ENCODE measurements around the gene KRTAP10-9.
"Not testable (repeated sequence)": the region's sequence is repeated elsewhere in the genome, so short reads cannot be mapped to it uniquely, and the experiment has no call there.

Gene KRTAP10-9

GRCh38 chr21:44625756-44626155, 1.1 kb upstream of the KRTAP10-9 start:
- ATAC-seq: no peak
- no peak for TF ChIP-seq BACH2 (CRISPR knock-in tag; IDR thresholded peaks at IDR 0.05; ENCODE audit: borderline replicate concordance)
- no peak for TF ChIP-seq GLIS3 (CRISPR knock-in tag; IDR thresholded peaks at IDR 0.05)
- no peak for TF ChIP-seq POU6F1 (CRISPR knock-in tag; IDR thresholded peaks at IDR 0.05; ENCODE audit: borderline replicate concordance, low read depth)
- TF ChIP-seq PATZ1 (CRISPR knock-in tag; IDR thresholded peaks at IDR 0.05; ENCODE audit: borderline replicate concordance): no peak
- no peak for TF ChIP-seq TSHZ2 (CRISPR knock-in tag; IDR thresholded peaks at IDR 0.05)
- TF ChIP-seq CREB5 (CRISPR knock-in tag; IDR thresholded peaks at IDR 0.05; ENCODE audit: low read depth): no peak
- TF ChIP-seq CSRNP3 (CRISPR knock-in tag; IDR thresholded peaks at IDR 0.05): no peak
- TF ChIP-seq ZFP3 (CRISPR knock-in tag; IDR thresholded peaks at IDR 0.05): no peak
- no peak for TF ChIP-seq ZNF8 (CRISPR knock-in tag; IDR thresholded peaks at IDR 0.05)
- TF ChIP-seq ARNTL (CRISPR knock-in tag; IDR thresholded peaks at IDR 0.05; ENCODE audit: borderline replicate concordance, low read depth): no peak

- TF ChIP-seq TOX (CRISPR knock-in tag; IDR thresholded peaks at IDR 0.05; ENCODE audit: borderline replicate concordance) (no peak), CREB5 (CRISPR knock-in tag; IDR thresholded peaks at IDR 0.05; ENCODE audit: low read depth) (no peak), CSDC2 (CRISPR knock-in tag; IDR thresholded peaks at IDR 0.05) (no peak), CSRNP3 (CRISPR knock-in tag; IDR thresholded peaks at IDR 0.05) (no peak), ZNF70 (CRISPR knock-in tag; IDR thresholded peaks at IDR 0.05) (no peak), TSHZ2 (CRISPR knock-in tag; IDR thresholded peaks at IDR 0.05) (no peak), ARNTL (CRISPR knock-in tag; IDR thresholded peaks at IDR 0.05; ENCODE audit: borderline replicate concordance, low read depth) (no peak), ZNF565 (CRISPR knock-in tag; conservative IDR thresholded peaks at IDR 0.05; ENCODE audit: low read depth) (no peak), ZC3H10 (CRISPR knock-in tag; IDR thresholded peaks at IDR 0.05) (no peak), ISL1 (CRISPR knock-in tag; IDR thresholded peaks at IDR 0.05) (no peak), GLIS3 (CRISPR knock-in tag; IDR thresholded peaks at IDR 0.05) (no peak), RARB (CRISPR knock-in tag; IDR thresholded peaks at IDR 0.05) (no peak), ZNF8 (CRISPR knock-in tag; IDR thresholded peaks at IDR 0.05) (no peak), ZFP30 (CRISPR knock-in tag; IDR thresholded peaks at IDR 0.05) (no peak), POU6F1 (CRISPR knock-in tag; IDR thresholded peaks at IDR 0.05; ENCODE audit: borderline replicate concordance, low read depth) (no peak), ESRRG (CRISPR knock-in tag; IDR thresholded peaks at IDR 0.05) (no peak)
- ATAC-seq: no peak
Measured at GRCh38 chr21:44626262-44626661, 631 bp upstream of the KRTAP10-9 start.

GRCh38 chr21:44627181-44627822, 409 bp downstream of the KRTAP10-9 start:
- ATAC-seq: not testable (repeated sequence)

Measured in SK-N-SH treated with all-trans-retinoic acid at 6 μM for 48 hours (cell line).